Adipocyte (in vitro differentiated cells): Measurements from ENCODE around the gene IGSF9B.

Experiments
- DNase-seq: peaks from one replicate; pipeline ENCODE4 v3.0.0-alpha.2; 2015; ENCODE audit warnings: low read depth
- H3K27me3 ChIP-seq: replicated peaks from 2 replicates; pipeline ENCODE4 v1.7.0; 2013; ENCODE audit warnings: mild to moderate bottlenecking, low read length, moderate library complexity; ENCODE audit not compliant: control insufficient read depth, insufficient read depth
- H3K36me3 ChIP-seq: 2 replicates; pipeline ENCODE4 v1.7.0; 2013; ENCODE audit warnings: low read length, mild to moderate bottlenecking, moderate library complexity; ENCODE audit not compliant: control insufficient read depth, insufficient read depth, severe bottlenecking
- H3K4me1 ChIP-seq: 2 replicates; pipeline ENCODE4 v1.7.0; 2013; ENCODE audit warnings: mild to moderate bottlenecking, low read length, moderate library complexity; ENCODE audit not compliant: control insufficient read depth, insufficient read depth
- H3K4me3 ChIP-seq: 2 replicates; pipeline ENCODE4 v1.7.0; 2013; ENCODE audit warnings: mild to moderate bottlenecking, low read length, moderate library complexity
- H3K9ac ChIP-seq: 2 replicates; pipeline ENCODE4 v1.7.0; 2013; ENCODE audit warnings: mild to moderate bottlenecking, low read length, moderate library complexity
- H3K9me3 ChIP-seq: 2 replicates; pipeline ENCODE4 v1.7.0; 2013; ENCODE audit warnings: mild to moderate bottlenecking, low read length, moderate library complexity; ENCODE audit not compliant: control insufficient read depth

The IGSF9B gene

GRCh38 chr11:133925756-133926155 lies 31.0 kb downstream of the IGSF9B start:
- no peak for DNase-seq
- Histone ChIP-seq H3K4me3 (no peak overlapping the region), H3K9me3 (no peaks in the 10 kb centered on the region), H3K9ac (no peak overlapping the region), H3K4me1 (no peaks in the 10 kb centered on the region), H3K27me3 (peaks cover 12% of the 10 kb centered on the region), H3K36me3 (no peaks in the 10 kb centered on the region)

- Histone ChIP-seq H3K4me1 (no peaks in the 10 kb centered on the region), H3K27me3 (peaks cover 12% of the 10 kb centered on the region), H3K4me3 (no peak overlapping the region), H3K9me3 (no peaks in the 10 kb centered on the region), H3K9ac (no peak overlapping the region), H3K36me3 (no peaks in the 10 kb centered on the region)
- no peak for DNase-seq
Measured at GRCh38 chr11:133924661-133925060, 32.1 kb downstream of the IGSF9B start.

- Histone ChIP-seq H3K9ac (no peak overlapping the region), H3K36me3 (no peaks in the 10 kb centered on the region), H3K9me3 (no peaks in the 10 kb centered on the region), H3K4me1 (no peaks in the 10 kb centered on the region), H3K27me3 (peaks cover 7% of the 10 kb centered on the region), H3K4me3 (no peak overlapping the region)
- DNase-seq = no peak
Measured at GRCh38 chr11:133922078-133922870, 34.5 kb downstream of the IGSF9B start.

GRCh38 chr11:133921513-133921912 lies 35.3 kb downstream of the IGSF9B start:
- H3K27me3 ChIP-seq = peaks cover 10% of the 10 kb centered on the region
- no peaks in the 10 kb centered on the region for H3K36me3 ChIP-seq
- no peak overlapping the region for H3K4me3 ChIP-seq
- H3K4me1 ChIP-seq = no peaks in the 10 kb centered on the region
- H3K9ac ChIP-seq = no peak overlapping the region
- no peak for DNase-seq
- no peaks in the 10 kb centered on the region for H3K9me3 ChIP-seq

- no peak overlapping the region for H3K9ac ChIP-seq
- peaks cover 10% of the 10 kb centered on the region for H3K27me3 ChIP-seq
- no peaks in the 10 kb centered on the region for H3K36me3 ChIP-seq
- H3K4me3 ChIP-seq = no peak overlapping the region
- H3K4me1 ChIP-seq = no peaks in the 10 kb centered on the region
- no peak for DNase-seq
- H3K9me3 ChIP-seq = no peaks in the 10 kb centered on the region
Measured at GRCh38 chr11:133921026-133921425, 35.7 kb downstream of the IGSF9B start.

GRCh38 chr11:133920109-133920990 lies 36.4 kb downstream of the IGSF9B start:
- Histone ChIP-seq H3K27me3 (peaks cover 10% of the 10 kb centered on the region), H3K9me3 (no peaks in the 10 kb centered on the region), H3K9ac (no peak overlapping the region), H3K4me1 (no peaks in the 10 kb centered on the region), H3K36me3 (no peaks in the 10 kb centered on the region), H3K4me3 (no peak overlapping the region)
- DNase-seq = no peak

GRCh38 chr11:133919330-133920108 lies 37.2 kb downstream of the IGSF9B start:
- Histone ChIP-seq H3K27me3 (peaks cover 10% of the 10 kb centered on the region), H3K4me1 (no peaks in the 10 kb centered on the region), H3K9me3 (no peaks in the 10 kb centered on the region), H3K9ac (no peak overlapping the region), H3K36me3 (no peaks in the 10 kb centered on the region), H3K4me3 (no peak overlapping the region)
- no peak for DNase-seq

- Histone ChIP-seq H3K4me1 (no peaks in the 10 kb centered on the region), H3K36me3 (no peaks in the 10 kb centered on the region), H3K4me3 (no peak overlapping the region), H3K9me3 (no peaks in the 10 kb centered on the region), H3K27me3 (peaks cover 10% of the 10 kb centered on the region), H3K9ac (no peak overlapping the region)
- no peak for DNase-seq
Measured at GRCh38 chr11:133918608-133919260, 38.0 kb downstream of the IGSF9B start.

- H3K9ac ChIP-seq = no peak overlapping the region
- no peaks in the 10 kb centered on the region for H3K36me3 ChIP-seq
- no peak overlapping the region for H3K4me3 ChIP-seq
- H3K4me1 ChIP-seq = no peaks in the 10 kb centered on the region
- no peak for DNase-seq
- H3K9me3 ChIP-seq = no peaks in the 10 kb centered on the region
- H3K27me3 ChIP-seq = peaks cover 10% of the 10 kb centered on the region
Measured at GRCh38 chr11:133917921-133918607, 38.7 kb downstream of the IGSF9B start.

- H3K27me3 ChIP-seq = peaks cover 6% of the 10 kb centered on the region
- H3K36me3 ChIP-seq = no peaks in the 10 kb centered on the region
- no peak overlapping the region for H3K4me3 ChIP-seq
- no peak overlapping the region for H3K9ac ChIP-seq
- no peak for DNase-seq
- H3K4me1 ChIP-seq = no peaks in the 10 kb centered on the region
- H3K9me3 ChIP-seq = no peaks in the 10 kb centered on the region
Measured at GRCh38 chr11:133916784-133917440, 39.9 kb downstream of the IGSF9B start.
